Keratinocyte (primary cell): Measurements from ENCODE around the gene ELMO2. TPM values are rescaled to one million over a fixed set of nuclear protein-coding genes. Genes with fewer than 3 reads are reported as not detected.

Experiments
- DNase-seq: peaks from one replicate; pipeline ENCODE4 v3.0.0-alpha.2; 2011; ENCODE audit warnings: low read depth, missing footprints, low spot score
- FAIRE-seq: peaks from 2 replicates; lab custom pipeline; 2011; peaks lifted over from hg19 to GRCh38; lab: Jason Lieb, UNC
- H2AFZ ChIP-seq: 2 replicates; pipeline ENCODE4 v1.6.0; 2012; ENCODE audit warnings: low read length, control low read depth, inconsistent platforms; ENCODE audit not compliant: control insufficient read depth
- H3K27ac ChIP-seq: 2 replicates; pipeline ENCODE4 v1.5.1; 2011; ENCODE audit warnings: low read length; ENCODE audit not compliant: control insufficient read depth, insufficient read depth
- H3K27me3 ChIP-seq: 3 replicates; pipeline ENCODE4 v1.6.0; 2011; ENCODE audit warnings: low read length; ENCODE audit not compliant: control insufficient read depth, insufficient read depth; ENCODE audit errors: extremely low read depth
- H3K36me3 ChIP-seq, 2 experiments: 2 replicates in 1 of 2; 3 replicates in 1 of 2; pipeline ENCODE4 v1.5.1; 2011; ENCODE audit warnings: low read length in 2 of 2, mild to moderate bottlenecking in 1 of 2; ENCODE audit not compliant: control insufficient read depth in 2 of 2, insufficient read depth in 2 of 2; ENCODE audit errors: extremely low read depth in 1 of 2
- H3K4me1 ChIP-seq: 3 replicates; pipeline ENCODE4 v1.5.1; 2011; ENCODE audit warnings: low read length; ENCODE audit not compliant: control insufficient read depth, insufficient read depth; ENCODE audit errors: extremely low read depth
- H3K4me2 ChIP-seq: 3 replicates; pipeline ENCODE4 v1.6.0; 2011; ENCODE audit warnings: low read depth, low read length; ENCODE audit not compliant: control insufficient read depth, insufficient read depth; ENCODE audit errors: extremely low read depth
- H3K4me3 ChIP-seq, 3 experiments: fragments of 200-600 bp in 1 of 3; sonication (generic) in 1 of 3; 2 replicates in 2 of 3; 3 replicates in 1 of 3; pipeline ENCODE4 v1.5.1; 2011 to 2016; ENCODE audit warnings: low read length in 3 of 3, mild to moderate bottlenecking in 3 of 3, control low read depth in 2 of 3, inconsistent platforms in 1 of 3, low read depth in 1 of 3, mixed read lengths in 1 of 3, mixed run types in 1 of 3, moderate library complexity in 1 of 3; ENCODE audit not compliant: control insufficient read depth in 2 of 3, insufficient read depth in 2 of 3; ENCODE audit errors: extremely low read depth in 1 of 3
- H3K79me2 ChIP-seq: 2 replicates; pipeline ENCODE4 v1.6.0; 2012; ENCODE audit warnings: low read length; ENCODE audit not compliant: control insufficient read depth, insufficient read depth
- H3K9ac ChIP-seq: 3 replicates; pipeline ENCODE4 v1.6.0; 2011; ENCODE audit warnings: low read length; ENCODE audit not compliant: control insufficient read depth, insufficient read depth; ENCODE audit errors: extremely low read depth
- H3K9me1 ChIP-seq: 3 replicates; pipeline ENCODE4 v1.6.0; 2011; ENCODE audit warnings: low read length; ENCODE audit not compliant: control insufficient read depth, insufficient read depth; ENCODE audit errors: extremely low read depth
- H3K9me3 ChIP-seq: 2 replicates; pipeline ENCODE4 v1.5.1; 2012; ENCODE audit warnings: low read depth, low read length; ENCODE audit not compliant: control insufficient read depth
- H4K20me1 ChIP-seq: 3 replicates; pipeline ENCODE4 v1.6.0; 2011; ENCODE audit warnings: low read length; ENCODE audit not compliant: control insufficient read depth, insufficient read depth; ENCODE audit errors: extremely low read depth
- EZH2 ChIP-seq: IDR thresholded peaks from one replicate; pipeline ENCODE4 v1.6.1; 2012; ENCODE audit warnings: inconsistent platforms, mild to moderate bottlenecking, low read length, moderate library complexity
- dilution Hi-C: fragments of 300-500 bp; cut with MboI; formaldehyde crosslinking; loops from one replicate; pipeline ENCODE4 v1.7.0; 2020; ENCODE audit warnings: low sequenced_read_pairs; ENCODE audit not compliant: extremely low pct_ligation_motif_present
- polyA plus RNA-seq, 5 experiments: library from polyadenylated mRNA; depleted of rRNA in 3 of 5; stranded (reverse) in 3 of 5; stranded (forward) in 1 of 5; unstranded in 1 of 5; fragments of >200 nt; gene quantifications; 1 replicate in 1 of 5; 2 replicates in 3 of 5; 3 replicates in 1 of 5; pipeline versions ENCODE4 v1.2.1 to v1.2.3, GENCODE V29; 2011 to 2012; ENCODE audit warnings: missing spikeins in 2 of 5, low read depth in 1 of 5, low replicate concordance in 1 of 5
- TF ChIP-seq, protein P1 (sequence below), 3 experiments: IDR thresholded peaks in 1 of 3; conservative IDR thresholded peaks in 1 of 3; optimal IDR thresholded peaks in 1 of 3; 2 replicates in 2 of 3; 3 replicates in 1 of 3; pipeline versions ENCODE3 to v1.5.1; 2011; ENCODE audit warnings: low read length in 3 of 3, mild to moderate bottlenecking in 3 of 3, moderate library complexity in 2 of 3, control low read depth in 1 of 3, inconsistent platforms in 1 of 3; ENCODE audit not compliant: insufficient read depth in 2 of 3; ENCODE audit errors: extremely low read depth in 1 of 3

Gene ELMO2
- polyA plus RNA-seq, 1 donor (not counting 4 experiments of a cell fraction or from before 2014, with no cell fraction given), result 28.5 TPM

DNA sequence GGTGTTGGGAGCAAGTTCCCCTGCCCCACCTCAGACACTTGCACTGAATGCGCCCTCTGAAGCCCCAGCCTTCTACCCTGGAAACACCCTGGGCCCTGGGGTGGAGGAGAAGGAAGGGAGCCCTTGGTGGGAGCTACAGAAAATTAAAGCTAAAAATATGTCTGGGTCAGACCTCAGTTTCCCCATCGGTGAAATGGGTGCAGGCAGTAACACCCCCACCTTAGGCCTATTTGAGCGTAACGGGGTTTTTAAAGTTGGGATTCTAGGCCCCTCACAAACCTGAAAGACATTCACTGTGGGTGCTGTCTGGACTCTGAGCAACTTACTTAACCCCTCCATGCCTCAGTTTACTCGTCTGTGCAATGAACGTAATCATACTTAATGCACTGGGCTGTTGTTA lies 78.9 kb downstream of the ELMO2 start:
- Histone ChIP-seq H3K79me2 (no peaks in the 10 kb centered on the region), H4K20me1 (peaks cover 5% of the 10 kb centered on the region), H3K4me1 (peaks cover 18% of the 10 kb centered on the region), H3K4me2 (no peak overlapping the region), H3K4me3 (no peak overlapping the region), H3K9ac (no peak overlapping the region), H3K36me3 (no peaks in the 10 kb centered on the region), H3K27me3 (peaks cover 49% of the 10 kb centered on the region), H3K9me3 (no peaks in the 10 kb centered on the region), H3K9me1 (no peaks in the 10 kb centered on the region), H2AFZ (no peak overlapping the region), H3K27ac (no peak overlapping the region)
- dilution Hi-C loops, result no loop called here
- TF ChIP-seq, protein P1, sequence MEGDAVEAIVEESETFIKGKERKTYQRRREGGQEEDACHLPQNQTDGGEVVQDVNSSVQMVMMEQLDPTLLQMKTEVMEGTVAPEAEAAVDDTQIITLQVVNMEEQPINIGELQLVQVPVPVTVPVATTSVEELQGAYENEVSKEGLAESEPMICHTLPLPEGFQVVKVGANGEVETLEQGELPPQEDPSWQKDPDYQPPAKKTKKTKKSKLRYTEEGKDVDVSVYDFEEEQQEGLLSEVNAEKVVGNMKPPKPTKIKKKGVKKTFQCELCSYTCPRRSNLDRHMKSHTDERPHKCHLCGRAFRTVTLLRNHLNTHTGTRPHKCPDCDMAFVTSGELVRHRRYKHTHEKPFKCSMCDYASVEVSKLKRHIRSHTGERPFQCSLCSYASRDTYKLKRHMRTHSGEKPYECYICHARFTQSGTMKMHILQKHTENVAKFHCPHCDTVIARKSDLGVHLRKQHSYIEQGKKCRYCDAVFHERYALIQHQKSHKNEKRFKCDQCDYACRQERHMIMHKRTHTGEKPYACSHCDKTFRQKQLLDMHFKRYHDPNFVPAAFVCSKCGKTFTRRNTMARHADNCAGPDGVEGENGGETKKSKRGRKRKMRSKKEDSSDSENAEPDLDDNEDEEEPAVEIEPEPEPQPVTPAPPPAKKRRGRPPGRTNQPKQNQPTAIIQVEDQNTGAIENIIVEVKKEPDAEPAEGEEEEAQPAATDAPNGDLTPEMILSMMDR (optimal IDR thresholded peaks at IDR 0.05 in 1 of 3, IDR thresholded peaks at IDR 0.05 in 1 of 3, conservative IDR thresholded peaks at IDR 0.05 in 1 of 3; ENCODE audit: extremely low read depth in 1 of 3, insufficient read depth in 2 of 3, low read length in 3 of 3), result no peak
- no peak for TF ChIP-seq EZH2
- FAIRE-seq (no peak), DNase-seq (no peak)

DNA sequence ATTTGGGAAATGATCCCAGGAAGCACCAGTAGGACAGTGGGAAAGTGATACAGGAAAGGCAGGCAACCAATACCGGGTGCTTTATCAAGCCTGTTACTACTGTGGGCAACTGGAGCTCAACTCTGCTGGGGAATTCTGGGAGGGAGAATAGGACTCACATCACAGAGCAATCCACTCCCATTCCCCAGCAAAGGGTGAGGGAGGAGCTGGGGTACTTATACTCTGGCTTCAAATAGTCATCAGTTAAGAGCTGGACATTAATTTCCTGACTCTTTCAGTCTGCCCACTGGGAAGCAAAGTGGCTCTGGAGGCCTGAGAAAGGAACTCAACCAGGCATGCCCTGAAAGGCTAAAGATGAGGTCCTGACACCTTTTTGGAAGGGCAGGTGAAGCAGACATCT lies 80.6 kb downstream of the ELMO2 start:
- Histone ChIP-seq H4K20me1 (peaks cover 5% of the 10 kb centered on the region), H3K27me3 (peaks cover 49% of the 10 kb centered on the region), H3K4me2 (no peak overlapping the region), H3K9me1 (no peaks in the 10 kb centered on the region), H3K36me3 (no peaks in the 10 kb centered on the region), H3K9me3 (no peaks in the 10 kb centered on the region), H3K79me2 (no peaks in the 10 kb centered on the region), H2AFZ (no peak overlapping the region), H3K27ac (no peak overlapping the region), H3K9ac (no peak overlapping the region), H3K4me1 (peaks cover 18% of the 10 kb centered on the region), H3K4me3 (no peak overlapping the region)
- dilution Hi-C loops, result no loop called here
- FAIRE-seq (no peak), DNase-seq (no peak)
- TF ChIP-seq EZH2, result no peak
- TF ChIP-seq, protein P1 (optimal IDR thresholded peaks at IDR 0.05 in 1 of 3, IDR thresholded peaks at IDR 0.05 in 1 of 3, conservative IDR thresholded peaks at IDR 0.05 in 1 of 3; ENCODE audit: extremely low read depth in 1 of 3, insufficient read depth in 2 of 3, low read length in 3 of 3), result no peak
